Neural cell (in vitro differentiated cells): ENCODE measurements around the gene STAB1. TPM values are rescaled to one million over a fixed set of nuclear protein-coding genes. Genes with fewer than 3 reads are reported as not detected.

Experiments
- H2AFZ ChIP-seq: fragments of 200-600, 300-800 bp; sonication (generic), shearing (Covaris generic); 2 replicates; pipeline ENCODE4 v1.6.0; 2014; ENCODE audit warnings: low read depth, mild to moderate bottlenecking, antibody characterized with exemption, low read length, moderate library complexity
- H3F3A ChIP-seq: fragments of 200-600 bp; shearing (Covaris generic); 2 replicates; pipeline ENCODE4 v1.6.1; 2016; ENCODE audit warnings: mild to moderate bottlenecking, moderate library complexity, mixed read lengths, antibody characterized with exemption, low read length; ENCODE audit not compliant: insufficient read depth, poor library complexity, severe bottlenecking
- H3K27ac ChIP-seq: fragments of 200-600, 300-800 bp; sonication (generic), shearing (Covaris generic); 2 replicates; pipeline ENCODE4 v1.5.1; 2014; ENCODE audit warnings: mild to moderate bottlenecking, low read length, moderate library complexity
- H3K27me3 ChIP-seq: fragments of 300-800, 200-600 bp; sonication (generic), shearing (Covaris generic); 2 replicates; pipeline ENCODE4 v1.6.0; 2014; ENCODE audit warnings: mild to moderate bottlenecking, low read depth, low read length, moderate library complexity; ENCODE audit not compliant: insufficient read depth
- H3K36me3 ChIP-seq: fragments of 300-800, 200-600 bp; sonication (generic), shearing (Covaris generic); 2 replicates; pipeline ENCODE4 v1.5.1; 2014; ENCODE audit warnings: mild to moderate bottlenecking, antibody characterized with exemption, low read length, moderate library complexity; ENCODE audit not compliant: insufficient read depth
- H3K4me2 ChIP-seq: fragments of 300-800, 200-600 bp; sonication (generic), shearing (Covaris generic); 2 replicates; pipeline ENCODE4 v1.6.0; 2014; ENCODE audit warnings: mild to moderate bottlenecking, low read length
- H3K4me3 ChIP-seq: fragments of 300-800, 200-600 bp; sonication (generic), shearing (Covaris generic); 2 replicates; pipeline ENCODE4 v1.5.1; 2014; ENCODE audit warnings: mild to moderate bottlenecking, low read length, moderate library complexity
- H3K79me2 ChIP-seq: fragments of 200-600 bp; shearing (Covaris generic); replicated peaks from 2 replicates; pipeline ENCODE4 v1.6.0; 2014; ENCODE audit warnings: mild to moderate bottlenecking, low read length, moderate library complexity; ENCODE audit not compliant: insufficient read depth
- H3K9ac ChIP-seq: fragments of 300-800, 200-600 bp; sonication (generic), shearing (Covaris generic); 2 replicates; pipeline ENCODE4 v1.6.1; 2016; ENCODE audit warnings: mild to moderate bottlenecking, low read length, mixed read lengths
- H3K9me2 ChIP-seq: fragments of 200-600 bp; shearing (Covaris generic); 2 replicates; pipeline ENCODE4 v1.6.1; 2016; ENCODE audit warnings: mild to moderate bottlenecking, low read length, mixed read lengths; ENCODE audit not compliant: insufficient read depth
- H3K9me3 ChIP-seq: fragments of 200-600, 300-800 bp; sonication (generic), shearing (Covaris generic); 2 replicates; pipeline ENCODE4 v1.6.1; 2016; ENCODE audit warnings: mild to moderate bottlenecking, mixed run types, low read length, moderate library complexity, mixed read lengths
- H4K20me1 ChIP-seq: fragments of 200-600 bp; shearing (Covaris generic); 2 replicates; pipeline ENCODE4 v1.6.1; 2016; ENCODE audit warnings: mild to moderate bottlenecking, mixed run types; ENCODE audit not compliant: insufficient read depth
- CTCF ChIP-seq: fragments of 450-650 bp; IDR thresholded peaks from 2 replicates; pipeline ENCODE4 v1.5.1; 2014; ENCODE audit warnings: antibody characterized with exemption, mild to moderate bottlenecking, moderate library complexity; ENCODE audit not compliant: poor library complexity, severe bottlenecking
- EP300 ChIP-seq: fragments of 450-650 bp; conservative IDR thresholded peaks from 2 replicates; pipeline ENCODE4 v1.6.1; 2014; ENCODE audit warnings: antibody characterized with exemption, mild to moderate bottlenecking, moderate library complexity; ENCODE audit not compliant: poor library complexity, severe bottlenecking
- EZH2 ChIP-seq: fragments of 200-600, 300-800 bp; shearing (Covaris generic), sonication (generic); IDR thresholded peaks from 2 replicates; pipeline ENCODE4 v1.6.1; 2014; ENCODE audit warnings: antibody characterized with exemption, low read length, borderline replicate concordance, mild to moderate bottlenecking; ENCODE audit not compliant: insufficient read depth, poor library complexity, severe bottlenecking
- MXI1 ChIP-seq: fragments of 450-650 bp; conservative IDR thresholded peaks from 2 replicates; pipeline ENCODE4 v1.6.1; 2014; ENCODE audit warnings: antibody characterized with exemption, mild to moderate bottlenecking; ENCODE audit not compliant: poor library complexity, severe bottlenecking
- POLR2AphosphoS5 ChIP-seq: IDR thresholded peaks from 2 replicates; pipeline ENCODE4 v1.6.1; 2012
- RAD21 ChIP-seq: fragments of 450-650 bp; conservative IDR thresholded peaks from 2 replicates; pipeline ENCODE4 v1.6.1; 2014; ENCODE audit warnings: antibody characterized with exemption, mild to moderate bottlenecking, moderate library complexity
- REST ChIP-seq: IDR thresholded peaks from 2 replicates; pipeline ENCODE4 v1.6.1; 2012; ENCODE audit warnings: borderline replicate concordance
- SMC3 ChIP-seq: fragments of 450-650 bp; conservative IDR thresholded peaks from 2 replicates; pipeline ENCODE4 v1.6.1; 2014; ENCODE audit warnings: antibody characterized with exemption, mild to moderate bottlenecking, moderate library complexity; ENCODE audit not compliant: poor library complexity
- TAF1 ChIP-seq: IDR thresholded peaks from 2 replicates; pipeline ENCODE4 v1.6.1; 2012; ENCODE audit warnings: low read depth
- polyA plus RNA-seq: library from polyadenylated mRNA; depleted of rRNA; stranded (reverse); fragments of >200 nt; gene quantifications from 2 replicates; pipeline ENCODE4 v1.2.3, GENCODE V29; 2014

Gene STAB1
- polyA plus RNA-seq, 1 donor from 2014 or later = 0.28 TPM

GRCh38 chr3:52514576-52514975 lies 19.4 kb downstream of the STAB1 start:
- Histone ChIP-seq H3K9me3 (no peaks in the 10 kb centered on the region), H3K27ac (no peak overlapping the region), H2AFZ (no peak overlapping the region), H3K4me3 (no peak overlapping the region), H3K27me3 (no peaks in the 10 kb centered on the region), H3K9me2 (no peaks in the 10 kb centered on the region), H3K4me2 (no peak overlapping the region), H3K79me2 (no peaks in the 10 kb centered on the region), H3F3A (no peaks in the 10 kb centered on the region), H3K9ac (no peak overlapping the region), H3K36me3 (no peaks in the 10 kb centered on the region), H4K20me1 (no peaks in the 10 kb centered on the region)
- TF ChIP-seq SMC3 = no peak
- TF ChIP-seq CTCF = no peak
- no peak for TF ChIP-seq POLR2AphosphoS5
- no peak for TF ChIP-seq EZH2
- TF ChIP-seq MXI1 = no peak
- no peak for TF ChIP-seq REST
- TF ChIP-seq RAD21 = no peak
- no peak for TF ChIP-seq EP300
- no peak for TF ChIP-seq TAF1

GRCh38 chr3:52515192-52515591 lies 20.1 kb downstream of the STAB1 start:
- Histone ChIP-seq H3K9me3 (no peaks in the 10 kb centered on the region), H3K4me3 (no peak overlapping the region), H3K9me2 (no peaks in the 10 kb centered on the region), H2AFZ (no peak overlapping the region), H3K36me3 (no peaks in the 10 kb centered on the region), H3K9ac (no peak overlapping the region), H3K4me2 (no peak overlapping the region), H3K27me3 (no peaks in the 10 kb centered on the region), H3K79me2 (no peaks in the 10 kb centered on the region), H3F3A (no peaks in the 10 kb centered on the region), H3K27ac (no peak overlapping the region), H4K20me1 (no peaks in the 10 kb centered on the region)
- TF ChIP-seq MXI1 = no peak
- TF ChIP-seq REST = no peak
- no peak for TF ChIP-seq POLR2AphosphoS5
- TF ChIP-seq CTCF = no peak
- TF ChIP-seq EP300 = no peak
- no peak for TF ChIP-seq EZH2
- TF ChIP-seq SMC3 = no peak
- no peak for TF ChIP-seq TAF1
- no peak for TF ChIP-seq RAD21
